H1 (cell line): ENCODE measurements around the gene OR4K5. TPM values are rescaled to one million over a fixed set of nuclear protein-coding genes. Genes with fewer than 3 reads are reported as not detected.

ENCODE experiments used
- ASH2L ChIP-seq: fragments of 200-600, 300-600 bp; sonication (generic); IDR thresholded peaks from one replicate; pipeline ENCODE4 v1.7.1; 2017; ENCODE audit warnings: low read length
- BCL11A ChIP-seq, 2 experiments: IDR thresholded peaks; one replicate each; pipeline ENCODE4 v1.6.1; 2011; ENCODE audit warnings: low read depth in 2 of 2, low read length in 2 of 2, mild to moderate bottlenecking in 2 of 2
- CHD1 ChIP-seq: IDR thresholded peaks from 2 replicates; pipeline ENCODE4 v1.6.1; 2012; ENCODE audit warnings: low read depth, low read length, improper control_type of control experiment
- CHD7 ChIP-seq: fragments of 300-600 bp; sonication (generic); IDR thresholded peaks from 2 replicates; pipeline ENCODE4 v1.7.1; 2012; ENCODE audit warnings: low read length, moderate library complexity, mild to moderate bottlenecking, inconsistent platforms; ENCODE audit not compliant: insufficient replicate concordance
- CTBP2 ChIP-seq: IDR thresholded peaks from 2 replicates; pipeline ENCODE4 v1.7.0; 2011; ENCODE audit warnings: borderline replicate concordance, mild to moderate bottlenecking, moderate library complexity, mixed read lengths, low read length; ENCODE audit not compliant: insufficient read depth, insufficient read length
- FOSL1 ChIP-seq: IDR thresholded peaks from 2 replicates; pipeline ENCODE4 v1.6.1; 2011; ENCODE audit warnings: mild to moderate bottlenecking, low read depth, low read length, moderate library complexity; ENCODE audit not compliant: insufficient read depth
- GTF2F1 ChIP-seq: IDR thresholded peaks from 2 replicates; pipeline ENCODE4 v1.6.1; 2012; ENCODE audit warnings: low read depth, low read length, improper control_type of control experiment, borderline replicate concordance
- JUND ChIP-seq: IDR thresholded peaks from 2 replicates; pipeline ENCODE4 v1.6.1; 2011; ENCODE audit warnings: mild to moderate bottlenecking, improper control_type of control experiment, low read length
- MAFK ChIP-seq: IDR thresholded peaks from 2 replicates; pipeline ENCODE4 v1.6.1; 2012; ENCODE audit warnings: low read depth, mild to moderate bottlenecking, improper control_type of control experiment, low read length
- RBBP5 ChIP-seq: IDR thresholded peaks from 2 replicates; pipeline ENCODE4 v1.7.1; 2012; ENCODE audit warnings: low read depth, mild to moderate bottlenecking, inconsistent platforms, low read length, moderate library complexity, borderline replicate concordance
- SIX5 ChIP-seq: IDR thresholded peaks from 2 replicates; pipeline ENCODE4 v1.6.1; 2011; ENCODE audit warnings: mild to moderate bottlenecking, low read depth, low read length
- TCF12 ChIP-seq: IDR thresholded peaks from 2 replicates; pipeline ENCODE4 v1.6.1; 2011; ENCODE audit warnings: low read depth, mild to moderate bottlenecking, low read length
- polyA plus RNA-seq, 7 experiments: library from polyadenylated mRNA; depleted of rRNA in 3 of 7; stranded (reverse) in 5 of 7; unstranded in 2 of 7; fragments of >200 nt in 5 of 7; fragments of 200-250 nt in 2 of 7; gene quantifications; 1 replicate in 5 of 7; 2 replicates in 1 of 7; 4 replicates in 1 of 7; pipeline versions ENCODE4 v1.2.1 to v1.2.3, GENCODE V29; 2011 to 2013; ENCODE audit warnings: missing spikeins in 2 of 7, mixed read lengths in 2 of 7
- total RNA-seq: library from RNA; stranded (reverse); fragmentation: NEBNext Ultra II Directional; extraction: Animal tissue kit (Norgen Biotek cat#: 25700); gene quantifications from 2 replicates; pipeline ENCODE4 v1.2.1, GENCODE V29; 2021

The OR4K5 gene
- total and polyA plus RNA-seq, 2 of the 8 experiments (the other 6 are each of a cell fraction or from before 2014, with no cell fraction given): not detected

- TF ChIP-seq CHD7 (no peak), BCL11A (IDR thresholded peaks at IDR 0.05; ENCODE audit: low read depth in 2 of 2, low read length in 2 of 2) (no peak), RBBP5 (no peak), SIX5 (no peak), FOSL1 (no peak), MAFK (no peak), ASH2L (no peak), GTF2F1 (no peak), TCF12 (no peak), CHD1 (no peak), CTBP2 (no peak), JUND (no peak)
- TF ChIP-seq, all 59 proteins: peak for 0
These were observed 3.2 kb upstream of the OR4K5 start (continued) for GRCh38 chr14:19917243-19917642.
